Mesothelial cell of epicardium (in vitro differentiated cells): ENCODE measurements around the gene ECI1. TPM values are rescaled to one million over a fixed set of nuclear protein-coding genes. Genes with fewer than 3 reads are reported as not detected.

Experiments used
- DNase-seq, 2 experiments: peaks; one replicate each; pipeline ENCODE4 v3.0.0; 2021; ENCODE audit warnings: low spot score in 2 of 2; ENCODE audit not compliant: unreplicated experiment in 2 of 2
- H3K27ac Mint-ChIP-seq: 2 replicates; pipeline ENCODE4 v1.8.0; 2021; ENCODE audit warnings: mixed read lengths
- H3K27me3 Mint-ChIP-seq: 2 replicates; pipeline ENCODE4 v1.8.0; 2021; ENCODE audit warnings: low read depth, mixed read lengths
- H3K36me3 Mint-ChIP-seq: 2 replicates; pipeline ENCODE4 v1.8.0; 2021; ENCODE audit warnings: mixed read lengths
- H3K4me1 Mint-ChIP-seq: 2 replicates; pipeline ENCODE4 v1.8.0; 2021; ENCODE audit warnings: mixed read lengths
- H3K4me3 Mint-ChIP-seq: 2 replicates; pipeline ENCODE4 v1.8.0; 2021; ENCODE audit warnings: mild to moderate bottlenecking, moderate library complexity, mixed read lengths
- H3K9me3 Mint-ChIP-seq: 2 replicates; pipeline ENCODE4 v1.8.0; 2021; ENCODE audit warnings: mixed read lengths
- total RNA-seq: library from RNA; stranded (reverse); gene quantifications from 3 replicates; pipeline ENCODE4 v1.2.1, GENCODE V29; 2021
- TF ChIP-seq, protein P1 (sequence below): fragments of 200-600 bp; sonication (generic); IDR thresholded peaks from one replicate; pipeline ENCODE4 v1.5.0; 2021; ENCODE audit warnings: antibody characterized with exemption; ENCODE audit not compliant: unreplicated experiment

Gene ECI1
- total RNA-seq, 1 donor from 2014 or later, result 53.3 TPM

DNA sequence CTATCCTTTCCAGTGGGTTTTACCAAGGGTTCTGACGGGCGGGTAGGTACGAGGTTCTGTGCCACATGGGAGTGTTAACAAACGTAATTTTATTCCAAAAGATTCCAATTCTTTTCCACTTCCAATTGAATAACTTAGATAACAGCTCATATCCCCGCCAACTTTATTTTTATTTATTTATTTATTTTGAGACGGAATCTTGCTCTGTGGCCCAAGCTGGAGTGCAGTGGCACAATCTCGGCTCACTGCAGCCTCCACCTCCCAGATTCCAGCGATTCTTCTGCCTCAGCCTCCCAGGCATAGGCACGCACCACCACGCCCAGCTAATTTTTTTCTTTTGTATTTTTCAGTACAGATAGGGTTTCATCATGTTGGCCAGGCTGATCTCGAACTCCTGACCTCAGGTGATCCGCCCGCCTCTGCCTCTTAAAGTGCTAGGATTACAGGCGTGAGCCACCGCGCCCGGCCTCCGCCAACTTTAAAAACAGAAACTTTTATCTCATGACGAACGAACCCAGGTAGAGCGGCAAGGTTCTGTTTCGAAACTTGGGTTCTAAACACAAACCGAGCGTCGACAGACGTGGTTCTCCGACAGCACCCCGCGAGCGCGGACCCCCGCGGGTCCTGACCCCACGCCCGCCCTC is 613 bp downstream of the ECI1 start:
- peak overlapping the region; percentile 82 for H3K4me3 Mint-ChIP-seq
- H3K4me1 Mint-ChIP-seq, result peaks cover 7% of the 10 kb centered on the region
- peaks cover 19% of the 10 kb centered on the region for H3K36me3 Mint-ChIP-seq
- peak overlapping the region; percentile 89 for H3K27ac Mint-ChIP-seq
- TF ChIP-seq, protein P1, sequence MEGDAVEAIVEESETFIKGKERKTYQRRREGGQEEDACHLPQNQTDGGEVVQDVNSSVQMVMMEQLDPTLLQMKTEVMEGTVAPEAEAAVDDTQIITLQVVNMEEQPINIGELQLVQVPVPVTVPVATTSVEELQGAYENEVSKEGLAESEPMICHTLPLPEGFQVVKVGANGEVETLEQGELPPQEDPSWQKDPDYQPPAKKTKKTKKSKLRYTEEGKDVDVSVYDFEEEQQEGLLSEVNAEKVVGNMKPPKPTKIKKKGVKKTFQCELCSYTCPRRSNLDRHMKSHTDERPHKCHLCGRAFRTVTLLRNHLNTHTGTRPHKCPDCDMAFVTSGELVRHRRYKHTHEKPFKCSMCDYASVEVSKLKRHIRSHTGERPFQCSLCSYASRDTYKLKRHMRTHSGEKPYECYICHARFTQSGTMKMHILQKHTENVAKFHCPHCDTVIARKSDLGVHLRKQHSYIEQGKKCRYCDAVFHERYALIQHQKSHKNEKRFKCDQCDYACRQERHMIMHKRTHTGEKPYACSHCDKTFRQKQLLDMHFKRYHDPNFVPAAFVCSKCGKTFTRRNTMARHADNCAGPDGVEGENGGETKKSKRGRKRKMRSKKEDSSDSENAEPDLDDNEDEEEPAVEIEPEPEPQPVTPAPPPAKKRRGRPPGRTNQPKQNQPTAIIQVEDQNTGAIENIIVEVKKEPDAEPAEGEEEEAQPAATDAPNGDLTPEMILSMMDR, result no peak
- no peaks in the 10 kb centered on the region for H3K27me3 Mint-ChIP-seq
- H3K9me3 Mint-ChIP-seq, result no peaks in the 10 kb centered on the region
- DNase-seq, result no peak

DNA sequence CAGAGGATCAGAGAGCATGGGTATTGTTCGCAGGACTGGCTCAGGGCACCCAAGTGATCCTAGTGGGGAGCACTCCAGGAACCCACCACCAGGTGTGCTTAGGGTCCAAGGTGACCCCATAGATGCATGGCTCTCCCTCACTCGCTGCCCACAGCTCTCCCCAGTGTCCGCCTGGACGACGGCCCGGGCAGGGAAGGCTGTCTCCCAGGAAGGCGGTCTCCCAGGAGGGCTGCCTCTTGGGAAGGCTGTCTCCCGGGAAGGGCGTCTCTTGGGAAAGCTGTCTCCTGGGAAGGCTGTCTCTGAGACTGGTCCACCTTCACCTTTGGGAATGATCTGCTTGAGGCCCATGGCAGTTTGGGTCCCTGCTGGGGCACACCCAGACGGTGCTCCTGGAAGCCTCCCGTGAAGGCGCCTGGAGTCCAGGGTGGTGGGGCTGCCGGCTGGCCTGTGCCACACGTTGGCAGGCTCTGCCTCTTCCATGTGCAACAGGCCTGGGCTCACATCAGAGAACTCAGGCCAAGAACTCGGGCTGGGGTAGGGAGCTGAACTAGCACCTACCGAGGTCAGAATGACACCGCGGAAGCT is 5.0 kb downstream of the ECI1 start:
- Mint-ChIP-seq H3K27me3 (no peaks in the 10 kb centered on the region), H3K4me1 (peaks cover 7% of the 10 kb centered on the region), H3K9me3 (no peaks in the 10 kb centered on the region), H3K36me3 (peaks cover 8% of the 10 kb centered on the region), H3K4me3 (no peak overlapping the region), H3K27ac (no peak overlapping the region)
- no peak for DNase-seq
- TF ChIP-seq, protein P1, result no peak

DNA sequence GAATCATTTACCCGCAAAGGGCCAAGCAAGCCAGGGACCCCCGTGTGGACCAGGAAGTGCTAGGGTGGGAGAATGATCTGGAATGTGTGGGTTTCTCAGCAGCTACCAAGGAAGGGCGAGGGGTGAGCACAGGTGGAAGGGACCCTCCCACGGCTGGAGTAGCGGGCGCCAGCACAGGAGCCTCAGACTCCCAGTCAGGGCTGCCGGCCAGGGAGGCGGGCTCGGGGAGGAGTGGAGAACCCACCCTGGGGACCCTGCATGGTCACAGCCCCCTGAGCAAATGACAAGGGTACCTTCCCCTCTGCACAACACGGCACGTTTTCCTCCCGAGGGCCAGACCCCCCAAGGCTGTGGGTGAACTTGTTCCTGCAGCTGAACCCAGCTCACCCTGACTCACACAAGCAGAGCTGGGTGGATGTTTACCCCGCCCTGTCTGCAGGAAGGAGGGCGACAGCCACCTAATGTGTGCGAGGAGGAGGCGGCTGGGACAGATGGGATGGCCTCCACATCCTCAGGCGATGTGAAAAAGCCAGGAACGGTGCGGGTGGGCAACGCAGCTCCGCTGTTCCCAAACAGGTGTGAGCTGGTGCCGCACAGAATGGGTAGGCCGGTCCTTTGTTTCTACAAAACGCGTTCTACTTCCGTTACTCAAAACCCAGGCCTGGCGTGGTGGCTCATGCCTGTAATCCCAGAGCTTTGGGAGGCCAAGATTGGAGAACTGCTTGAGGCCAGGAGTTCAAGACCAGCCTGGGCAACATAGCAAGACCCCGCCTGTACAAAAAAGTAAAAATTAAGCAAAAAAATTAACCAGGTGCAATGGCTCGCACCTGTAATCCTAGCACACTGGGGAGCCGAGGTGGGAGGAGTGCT is 6.2 kb downstream of the ECI1 start:
- Mint-ChIP-seq H3K4me3 (no peak overlapping the region), H3K9me3 (no peaks in the 10 kb centered on the region), H3K27me3 (no peaks in the 10 kb centered on the region), H3K36me3 (peaks cover 8% of the 10 kb centered on the region), H3K27ac (no peak overlapping the region), H3K4me1 (peaks cover 2% of the 10 kb centered on the region)
- TF ChIP-seq, protein P1, result no peak
- no peak for DNase-seq

DNA sequence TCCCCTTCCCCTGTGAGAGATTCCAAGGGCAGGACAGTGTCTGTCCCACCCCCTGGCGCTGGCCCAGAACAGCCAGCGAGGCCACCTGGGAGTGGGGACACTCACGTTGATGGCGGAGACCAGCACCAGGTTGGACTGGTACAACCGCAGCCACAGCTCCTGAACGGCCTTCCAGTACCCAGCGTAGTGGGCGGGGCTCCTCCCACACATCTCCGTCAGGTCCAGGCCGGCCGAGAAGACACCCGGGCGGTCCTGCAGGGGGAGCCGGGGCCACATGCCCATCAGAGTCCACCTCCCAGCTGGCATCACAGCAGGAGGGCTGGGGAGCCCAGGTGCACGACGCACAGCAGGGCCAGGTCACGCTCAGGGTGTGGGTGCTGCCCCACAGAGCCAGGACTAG is 7.1 kb downstream of the ECI1 start:
- Mint-ChIP-seq H3K4me3 (no peak overlapping the region), H3K9me3 (no peaks in the 10 kb centered on the region), H3K4me1 (no peaks in the 10 kb centered on the region), H3K36me3 (peaks cover 14% of the 10 kb centered on the region), H3K27ac (no peak overlapping the region), H3K27me3 (peaks cover 4% of the 10 kb centered on the region)
- DNase-seq, result no peak
- TF ChIP-seq, protein P1, result no peak

DNA sequence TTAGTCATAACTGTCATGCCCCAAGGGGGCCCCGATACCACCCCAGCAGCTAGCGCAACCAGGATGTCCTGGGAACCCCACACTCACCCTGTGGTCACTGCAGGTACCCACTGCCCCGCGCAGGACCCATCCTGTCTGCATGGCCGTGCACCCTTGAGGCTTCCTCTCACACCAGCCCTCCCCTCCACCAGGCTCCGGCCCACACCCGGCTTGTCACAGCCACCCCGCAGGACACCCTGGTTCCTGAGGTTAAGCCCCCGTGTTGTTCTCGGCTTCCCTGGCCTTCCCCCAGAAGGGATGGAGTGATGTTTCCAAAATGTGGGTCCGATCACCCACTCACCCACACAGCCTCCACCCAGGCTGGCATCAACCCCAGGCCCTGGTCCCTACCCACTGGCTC is 7.6 kb downstream of the ECI1 start:
- no peak overlapping the region for H3K4me3 Mint-ChIP-seq

More for the DNA sequence above, 7.6 kb downstream of the ECI1 start:
- peaks cover 14% of the 10 kb centered on the region for H3K36me3 Mint-ChIP-seq
- H3K27ac Mint-ChIP-seq, result no peak overlapping the region
- H3K27me3 Mint-ChIP-seq, result peaks cover 5% of the 10 kb centered on the region
- TF ChIP-seq, protein P1, result no peak
- H3K4me1 Mint-ChIP-seq, result no peaks in the 10 kb centered on the region
- no peaks in the 10 kb centered on the region for H3K9me3 Mint-ChIP-seq
- DNase-seq, result no peak
